Neuronal stem cell (in vitro differentiated cells): ENCODE measurements around the gene DCAF11.

Source experiments
- DNase-seq: peaks from one replicate; pipeline ENCODE4 v3.0.0-alpha.2; 2013; ENCODE audit warnings: low spot score
- H2AFZ ChIP-seq: one replicate; pipeline ENCODE4 v1.6.1; 2013; ENCODE audit warnings: mild to moderate bottlenecking, low read length, inconsistent platforms
- H2AK5ac ChIP-seq: 2 replicates; pipeline ENCODE4 v1.6.1; 2013; ENCODE audit warnings: low read depth, mild to moderate bottlenecking, inconsistent platforms, low read length, moderate library complexity, mixed read lengths
- H2BK120ac ChIP-seq: 2 replicates; pipeline ENCODE4 v1.6.1; 2013; ENCODE audit warnings: low read depth, mild to moderate bottlenecking, inconsistent platforms, low read length, moderate library complexity, mixed read lengths
- H2BK12ac ChIP-seq: one replicate; pipeline ENCODE4 v1.6.1; 2013; ENCODE audit warnings: low read length, inconsistent platforms
- H2BK15ac ChIP-seq: 2 replicates; pipeline ENCODE4 v1.6.1; 2013; ENCODE audit warnings: mild to moderate bottlenecking, low read length, inconsistent platforms, mixed read lengths
- H2BK5ac ChIP-seq: one replicate; pipeline ENCODE4 v1.6.1; 2013; ENCODE audit warnings: inconsistent platforms, mild to moderate bottlenecking, low read length, moderate library complexity
- H3K14ac ChIP-seq: one replicate; pipeline ENCODE4 v1.6.1; 2013; ENCODE audit warnings: low read length, inconsistent platforms
- H3K18ac ChIP-seq: 2 replicates; pipeline ENCODE4 v1.6.1; 2013; ENCODE audit warnings: low read length, inconsistent platforms
- H3K23ac ChIP-seq: 2 replicates; pipeline ENCODE4 v1.6.1; 2013; ENCODE audit warnings: low read depth, mild to moderate bottlenecking, mixed read lengths, low read length, inconsistent platforms; ENCODE audit not compliant: poor library complexity
- H3K27ac ChIP-seq: replicated peaks from 3 replicates; pipeline ENCODE4 v1.5.1; 2013; ENCODE audit warnings: low read length, inconsistent platforms
- H3K27me3 ChIP-seq, 3 experiments: 2 replicates each; pipeline ENCODE4 v1.6.1; 2013; ENCODE audit warnings: low read length in 3 of 3, mild to moderate bottlenecking in 2 of 3, inconsistent platforms in 1 of 3, low read depth in 1 of 3, mixed read lengths in 1 of 3, moderate library complexity in 1 of 3; ENCODE audit not compliant: control insufficient read depth in 3 of 3, insufficient read depth in 3 of 3
- H3K36me3 ChIP-seq, 2 donors: replicated peaks in 1 of 2; 2 replicates each; pipeline ENCODE4 v1.6.1; 2013; ENCODE audit warnings: low read length in 2 of 2; ENCODE audit not compliant: control insufficient read depth in 2 of 2, insufficient read depth in 2 of 2
- H3K4ac ChIP-seq: 2 replicates; pipeline ENCODE4 v1.6.1; 2013; ENCODE audit warnings: inconsistent platforms, mild to moderate bottlenecking, low read length, moderate library complexity
- H3K4me1 ChIP-seq, 2 donors: 1 replicate in 1 of 2; 2 replicates in 1 of 2; pipeline ENCODE4 v1.6.1; 2013; ENCODE audit warnings: low read length in 2 of 2, low read depth in 1 of 2; ENCODE audit not compliant: control insufficient read depth in 2 of 2, insufficient read depth in 1 of 2
- H3K4me2 ChIP-seq: one replicate; pipeline ENCODE4 v1.6.1; 2013; ENCODE audit warnings: mild to moderate bottlenecking, low read length, inconsistent platforms; ENCODE audit not compliant: insufficient read depth, poor library complexity, severe bottlenecking
- H3K4me3 ChIP-seq, 2 donors: 2 replicates each; pipeline ENCODE4 v1.5.1; 2013; ENCODE audit warnings: low read length in 2 of 2, mild to moderate bottlenecking in 2 of 2, inconsistent platforms in 1 of 2, moderate library complexity in 1 of 2
- H3K79me1 ChIP-seq: one replicate; pipeline ENCODE4 v1.6.1; 2013; ENCODE audit warnings: low read depth, mild to moderate bottlenecking, inconsistent platforms, low read length, moderate library complexity
- H3K9ac ChIP-seq: one replicate; pipeline ENCODE4 v1.6.1; 2013; ENCODE audit warnings: mild to moderate bottlenecking, low read depth, low read length, inconsistent platforms; ENCODE audit not compliant: poor library complexity
- H3K9me3 ChIP-seq, 2 donors: replicated peaks in 1 of 2; 2 replicates each; pipeline versions ENCODE3 to v1.6.1; 2013; ENCODE audit warnings: low read length in 2 of 2, mild to moderate bottlenecking in 2 of 2, inconsistent platforms in 1 of 2, low read depth in 1 of 2, mixed read lengths in 1 of 2, moderate library complexity in 1 of 2; ENCODE audit not compliant: control insufficient read depth in 2 of 2, insufficient read depth in 1 of 2
- H4K8ac ChIP-seq: one replicate; pipeline ENCODE4 v1.6.1; 2013; ENCODE audit warnings: low read depth, mild to moderate bottlenecking, inconsistent platforms, low read length, moderate library complexity
- H4K91ac ChIP-seq: one replicate; pipeline ENCODE4 v1.6.1; 2013; ENCODE audit warnings: low read length, low read depth, mild to moderate bottlenecking, inconsistent platforms; ENCODE audit not compliant: poor library complexity
- WGBS, 2 donors: extraction: QIAGEN DNeasy Blood & Tissue Kit; methylation state at CpG; one replicate each; pipeline ENCODE4 v1.1.7; 2013; ENCODE audit warnings: missing lambda C conversion rate in 2 of 2, mixed read lengths in 1 of 2; ENCODE audit not compliant: insufficient read length in 2 of 2, insufficient replicate concordance in 1 of 2; ENCODE audit errors: extremely low coverage in 2 of 2; 5-methylcytosine and 5-hydroxymethylcytosine counted together

Gene DCAF11

DNA sequence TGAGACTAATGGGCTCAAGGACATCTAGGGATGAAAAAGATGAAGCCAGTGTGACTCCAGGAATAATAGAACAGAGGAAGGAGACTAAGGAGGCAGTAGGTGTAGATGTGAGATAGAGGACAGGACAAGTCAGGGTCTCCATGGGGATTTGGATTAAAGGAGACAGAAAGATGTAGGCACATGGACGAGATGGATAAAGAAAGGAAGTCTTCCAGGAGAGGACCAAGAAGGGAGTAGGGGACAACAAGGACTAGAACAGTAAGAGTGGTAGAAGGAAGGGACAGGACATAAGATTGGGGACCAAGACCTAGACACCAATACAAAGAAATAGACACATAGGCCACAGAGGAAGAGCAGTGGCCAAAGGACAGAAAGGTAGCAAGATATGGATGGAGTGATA lies 27.6 kb upstream of the DCAF11 start:
- Histone ChIP-seq H3K79me1 (no peaks in the 10 kb centered on the region), H3K14ac (no peak overlapping the region), H3K23ac (no peak overlapping the region), H2BK120ac (no peak overlapping the region), H2BK12ac (no peak overlapping the region), H3K27ac (no peak overlapping the region), H2BK15ac (no peak overlapping the region), H3K4me3 (no peak overlapping the region), H3K4ac (no peak overlapping the region), H3K9me3 (peaks cover 0 to 5% of the 10 kb centered on the region in 2 donors), H3K36me3 (no peaks in the 10 kb centered on the region), H2AFZ (no peak overlapping the region), H3K4me2 (no peak overlapping the region), H2BK5ac (no peak overlapping the region), H4K91ac (no peak overlapping the region), H3K9ac (no peak overlapping the region), H2AK5ac (no peak overlapping the region), H4K8ac (no peak overlapping the region), H3K4me1 (peaks cover 3 to 6% of the 10 kb centered on the region in 2 donors), H3K27me3 (peaks cover 0 to 43% (median 12%) of the 10 kb centered on the region in 3 experiments), H3K18ac (no peak overlapping the region)
- no CpG with 5 or more reads among the region's 1 CpG for WGBS, 2 donors
- no peak for DNase-seq

DNA sequence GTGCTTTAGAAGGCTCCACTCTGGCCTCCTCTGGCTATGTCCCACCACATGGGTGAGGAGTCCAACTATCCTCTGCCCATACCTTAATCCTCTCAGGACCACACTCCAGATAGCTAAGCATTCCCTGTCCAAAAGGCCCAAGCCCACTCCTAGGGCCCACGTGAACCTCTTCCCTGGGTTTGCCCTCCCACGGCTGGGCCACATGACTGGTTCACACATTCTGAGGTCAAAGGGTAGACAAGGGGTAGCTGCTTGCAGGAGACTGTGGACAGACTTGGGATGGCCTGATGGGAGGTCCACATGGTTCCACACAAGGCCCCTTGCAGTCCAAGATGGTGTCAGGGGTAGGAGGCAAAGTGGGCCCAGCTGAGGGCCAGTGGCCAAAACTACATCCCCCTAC lies 26.5 kb upstream of the DCAF11 start:
- H3K9ac ChIP-seq: no peak overlapping the region
- no peaks in the 10 kb centered on the region for H3K36me3 ChIP-seq
- H3K4me3 ChIP-seq: no peak overlapping the region
- no peak overlapping the region for H2BK12ac ChIP-seq
- H3K4me2 ChIP-seq: no peak overlapping the region
- H3K4me1 ChIP-seq: peaks cover 3 to 6% of the 10 kb centered on the region in 2 donors
- no CpG with 5 or more reads among the region's 2 CpGs for whole genome bisulfite sequencing, 2 donors
- H4K91ac ChIP-seq: no peak overlapping the region
- no peak overlapping the region for H3K18ac ChIP-seq
- no peaks in the 10 kb centered on the region for H3K79me1 ChIP-seq
- no peak overlapping the region for H2BK5ac ChIP-seq
- no peak for DNase-seq
- no peak overlapping the region for H3K4ac ChIP-seq
- H2BK15ac ChIP-seq: no peak overlapping the region
- peaks cover 0 to 32% (median 3%) of the 10 kb centered on the region in 3 experiments for H3K27me3 ChIP-seq
- no peaks in the 10 kb centered on the region for H3K9me3 ChIP-seq
- H3K14ac ChIP-seq: no peak overlapping the region
- no peak overlapping the region for H2BK120ac ChIP-seq
- H2AK5ac ChIP-seq: no peak overlapping the region
- H3K27ac ChIP-seq: no peak overlapping the region
- no peak overlapping the region for H4K8ac ChIP-seq
- no peak overlapping the region for H2AFZ ChIP-seq
- no peak overlapping the region for H3K23ac ChIP-seq

- Histone ChIP-seq H4K91ac (no peak overlapping the region), H3K4me3 (no peak overlapping the region), H3K27me3 (peaks cover 0 to 14% (median 0%) of the 10 kb centered on the region in 3 experiments), H2BK12ac (no peak overlapping the region), H3K4me2 (no peak overlapping the region), H3K79me1 (no peaks in the 10 kb centered on the region), H2BK5ac (no peak overlapping the region), H3K9me3 (no peaks in the 10 kb centered on the region), H4K8ac (no peak overlapping the region), H3K14ac (no peak overlapping the region), H3K27ac (no peak overlapping the region), H3K4me1 (peaks cover 6 to 10% of the 10 kb centered on the region in 2 donors), H3K18ac (no peak overlapping the region), H3K4ac (no peak overlapping the region), H3K36me3 (no peaks in the 10 kb centered on the region), H3K23ac (no peak overlapping the region), H2AK5ac (no peak overlapping the region), H2BK15ac (no peak overlapping the region), H2BK120ac (no peak overlapping the region), H3K9ac (no peak overlapping the region), H2AFZ (no peak overlapping the region)
- DNase-seq: no peak
- WGBS, 2 donors: no CpG with 5 or more reads among the region's 6 CpGs
Observed at GRCh38 chr14:24089890-24090289, 24.7 kb upstream of the DCAF11 start.

DNA sequence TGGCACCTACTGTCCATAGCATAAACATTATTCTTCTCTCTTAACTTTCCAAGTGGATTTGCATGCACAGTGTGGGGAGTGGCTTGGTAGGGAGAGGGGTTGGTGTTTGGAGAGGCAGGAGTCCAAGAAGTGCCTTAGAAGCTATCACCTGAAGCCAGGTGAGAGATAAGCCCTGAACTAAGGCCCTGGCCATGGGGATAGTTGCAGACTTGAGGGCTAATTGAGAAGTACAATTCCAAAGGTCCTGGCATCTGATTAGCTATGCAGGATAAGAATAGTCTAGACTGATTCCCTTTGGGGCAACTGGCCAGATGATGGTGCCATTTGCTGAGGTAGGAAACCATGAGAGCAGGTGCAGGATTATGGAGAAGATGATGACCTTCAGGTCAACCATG lies 22.5 kb upstream of the DCAF11 start:
- Histone ChIP-seq H3K9me3 (no peaks in the 10 kb centered on the region), H3K4me2 (no peak overlapping the region), H3K18ac (no peak overlapping the region), H3K23ac (no peak overlapping the region), H3K79me1 (no peaks in the 10 kb centered on the region), H2BK12ac (no peak overlapping the region), H2BK5ac (no peak overlapping the region), H3K4me1 (peaks cover 14% of the 10 kb centered on the region in 2 donors), H2AFZ (no peak overlapping the region), H3K27ac (no peak overlapping the region), H2BK120ac (no peak overlapping the region), H3K27me3 (no peaks in the 10 kb centered on the region), H3K9ac (no peak overlapping the region), H3K14ac (no peak overlapping the region), H2AK5ac (no peak overlapping the region), H4K91ac (no peak overlapping the region), H4K8ac (no peak overlapping the region), H2BK15ac (no peak overlapping the region), H3K36me3 (peaks cover 0 to 3% of the 10 kb centered on the region in 2 donors), H3K4ac (no peak overlapping the region), H3K4me3 (no peak overlapping the region)
- DNase-seq: no peak
